Measurements from ENCODE around the gene UAP1L1. TPM values are rescaled to one million over a fixed set of nuclear protein-coding genes. Genes with fewer than 3 reads are reported as not detected.

The UAP1L1 gene
- total RNA-seq, 4 donors from 2014 or later = 3.6 to 5.8 (median 5.0) TPM

GRCh38 chr9:137069508-137070091 is 7.7 kb upstream of the UAP1L1 start:
- H3K4me3 ChIP-seq = peak overlapping the region; percentile 48 to 66 (median 54)
- WGBS = 42% methylated on average over 8 of the region's 52 CpGs

GRCh38 chr9:137070201-137070905 is 7.0 kb upstream of the UAP1L1 start, which contains the start of gene SAPCD2:
SAPCD2 (minus strand) TSS chr9:137070557; CDS start chr9:137070460, 97 bp downstream.
- Histone ChIP-seq H3K27ac (replicated peaks in 1 of 4) (peak within 1 kb of the TSS; percentile 50 to 62 (median 55)), H3K36me3 (no peaks in the 10 kb centered on the region), H3K4me3 (peak within 1 kb of the TSS; percentile 48 to 66 (median 54)), H3K4me1 (peaks cover 12 to 25% (median 24%) of the 10 kb centered on the region in 4 donors), H3K27me3 (peaks cover 0 to 25% (median 15%) of the 10 kb centered on the region in 4 donors), H3K9me3 (no peaks in the 10 kb centered on the region)
- TF ChIP-seq CTCF (IDR thresholded peaks at IDR 0.05) = no peak
- peak in 1 of 2 donors; percentile 20 for TF ChIP-seq POLR2AphosphoS5 (IDR thresholded peaks at IDR 0.05)
- under 1% methylated on average over 54 of the region's 74 CpGs for WGBS
- intact Hi-C loops (cut with DNase I) = no loop called here
- DNase-seq (ENCODE audit: extremely low spot score) = peak; percentile 93

More at GRCh38 chr9:137069508-137070091, 7.7 kb upstream of the UAP1L1 start:
- no peak overlapping the region for H3K27ac ChIP-seq (replicated peaks in 1 of 4)
- intact Hi-C loops (cut with DNase I) = no loop called here
- TF ChIP-seq EP300 (IDR thresholded peaks at IDR 0.05) (no peak), POLR2A (IDR thresholded peaks at IDR 0.05; ENCODE audit: low read depth) (no peak), POLR2AphosphoS5 (IDR thresholded peaks at IDR 0.05) (no peak), CTCF (IDR thresholded peaks at IDR 0.05) (no peak)
- H3K36me3 ChIP-seq = no peaks in the 10 kb centered on the region
- H3K4me1 ChIP-seq = peaks cover 12 to 26% (median 24%) of the 10 kb centered on the region in 4 donors
- H3K27me3 ChIP-seq = peaks cover 0 to 32% (median 15%) of the 10 kb centered on the region in 4 donors
- no peak for DNase-seq (ENCODE audit: extremely low spot score)
- no peaks in the 10 kb centered on the region for H3K9me3 ChIP-seq

GRCh38 chr9:137070906-137071275 is 6.4 kb upstream of the UAP1L1 start:
- WGBS = 32% methylated on average over 6 of the region's 6 CpGs
- DNase-seq (ENCODE audit: extremely low spot score) = no peak
- Histone ChIP-seq H3K9me3 (no peaks in the 10 kb centered on the region), H3K36me3 (no peaks in the 10 kb centered on the region), H3K4me3 (peak overlapping the region; percentile 48 to 66 (median 54)), H3K27me3 (peaks cover 0 to 25% (median 15%) of the 10 kb centered on the region in 4 donors), H3K4me1 (peaks cover 12 to 25% (median 24%) of the 10 kb centered on the region in 4 donors), H3K27ac (replicated peaks in 1 of 4) (peak overlapping the region; percentile 50 to 62 (median 55))
- TF ChIP-seq CTCF (IDR thresholded peaks at IDR 0.05) (peak in 1 of 3 experiments; percentile 19), POLR2AphosphoS5 (IDR thresholded peaks at IDR 0.05) (no peak), POLR2A (IDR thresholded peaks at IDR 0.05; ENCODE audit: low read depth) (no peak), EP300 (IDR thresholded peaks at IDR 0.05) (no peak)
- intact Hi-C loops (cut with DNase I) = no loop called here

GRCh38 chr9:137071282-137071681 is 6.0 kb upstream of the UAP1L1 start:
- H3K36me3 ChIP-seq = no peaks in the 10 kb centered on the region
- peak overlapping the region in 1 of 4 donors; percentile 36 for H3K27ac ChIP-seq (replicated peaks in 1 of 4)
- H3K9me3 ChIP-seq = no peaks in the 10 kb centered on the region
- intact Hi-C loops (cut with DNase I) = no loop called here
- H3K4me3 ChIP-seq = no peak overlapping the region
- no peak for TF ChIP-seq CTCF (IDR thresholded peaks at IDR 0.05)
- TF ChIP-seq EP300 (IDR thresholded peaks at IDR 0.05) = no peak
- no peak for TF ChIP-seq POLR2A (IDR thresholded peaks at IDR 0.05; ENCODE audit: low read depth)
- no peak for TF ChIP-seq POLR2AphosphoS5 (IDR thresholded peaks at IDR 0.05)
- peaks cover 12 to 25% (median 24%) of the 10 kb centered on the region in 4 donors for H3K4me1 ChIP-seq
- peaks cover 0 to 25% (median 15%) of the 10 kb centered on the region in 4 donors for H3K27me3 ChIP-seq
- WGBS = 80% methylated on average over 1 of the region's 2 CpGs
- DNase-seq (ENCODE audit: extremely low spot score) = no peak

Data from esophagus muscularis mucosa (tissue), 4 donors.